ENCODE data around the gene MINAR1.
A peak's percentile ranks its signal among the peaks of the same experiment; 100 is the strongest.

The MINAR1 gene

DNA sequence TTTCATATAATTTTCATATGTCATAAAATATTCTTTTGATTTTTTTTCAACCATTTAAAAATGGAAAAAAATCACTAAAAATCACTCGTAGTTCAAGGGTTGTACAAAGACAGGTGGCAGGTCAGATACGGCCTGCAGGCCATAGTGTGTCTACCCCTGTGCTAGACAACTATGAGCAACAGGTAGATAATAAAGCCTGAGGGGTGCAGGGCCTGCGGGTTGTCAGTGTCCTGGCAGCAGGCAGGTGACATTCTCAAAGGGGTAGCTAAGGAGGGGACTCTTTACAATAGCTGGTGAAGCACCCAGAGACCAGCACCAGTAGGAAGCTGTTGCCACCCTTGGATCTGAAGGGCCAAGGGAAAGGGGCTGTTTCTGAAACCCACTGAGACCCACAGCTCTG, 34.4 kb downstream of the MINAR1 start:
- no peak overlapping the region for H3K4me3 Mint-ChIP-seq
- H3K4me1 Mint-ChIP-seq (ENCODE audit: low read depth), result no peaks in the 10 kb centered on the region
- H3K27ac Mint-ChIP-seq, result no peak overlapping the region
- H3K27me3 Mint-ChIP-seq (ENCODE audit: low read depth), result no peaks in the 10 kb centered on the region
- H3K9me3 Mint-ChIP-seq, result no peaks in the 10 kb centered on the region
- no peaks in the 10 kb centered on the region for H3K36me3 Mint-ChIP-seq (ENCODE audit: low read depth)

DNA sequence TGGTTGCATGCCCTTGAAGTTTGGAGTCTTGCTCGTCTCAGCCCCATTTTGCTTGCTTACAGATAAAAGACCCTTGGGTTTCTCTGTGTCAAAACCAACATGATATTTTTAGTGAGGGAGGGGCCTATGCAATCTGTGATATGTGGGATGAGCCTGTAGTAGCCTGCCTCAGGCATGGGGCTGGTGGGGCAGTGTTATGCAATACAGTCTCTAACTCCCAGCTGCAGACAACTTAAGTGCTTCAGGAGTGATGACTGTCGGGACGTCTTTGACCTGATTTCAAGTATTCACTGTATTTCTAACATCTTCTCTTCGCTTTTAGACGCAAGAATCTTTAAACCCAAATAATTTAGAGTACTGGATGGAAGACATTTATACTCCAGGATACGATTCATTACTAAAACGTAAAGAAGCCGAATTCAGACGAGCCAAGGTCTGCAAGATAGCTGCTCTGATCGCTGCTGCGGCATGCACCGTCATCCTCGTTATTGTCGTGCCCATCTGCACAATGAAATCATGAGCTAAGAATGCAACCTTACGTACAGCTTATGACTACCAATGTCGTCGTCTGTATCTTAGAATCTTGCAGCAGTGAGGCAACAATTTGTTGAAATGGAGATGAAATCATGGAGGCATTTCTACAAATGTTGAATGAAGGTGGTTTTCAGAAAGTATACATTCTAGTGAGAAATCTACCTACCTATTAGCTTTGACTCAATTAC, 35.9 kb downstream of the MINAR1 start:
- Mint-ChIP-seq H3K4me1 (ENCODE audit: low read depth) (no peaks in the 10 kb centered on the region), H3K27ac (no peak overlapping the region), H3K27me3 (ENCODE audit: low read depth) (no peaks in the 10 kb centered on the region), H3K36me3 (ENCODE audit: low read depth) (no peaks in the 10 kb centered on the region), H3K9me3 (no peaks in the 10 kb centered on the region), H3K4me3 (no peak overlapping the region)

DNA sequence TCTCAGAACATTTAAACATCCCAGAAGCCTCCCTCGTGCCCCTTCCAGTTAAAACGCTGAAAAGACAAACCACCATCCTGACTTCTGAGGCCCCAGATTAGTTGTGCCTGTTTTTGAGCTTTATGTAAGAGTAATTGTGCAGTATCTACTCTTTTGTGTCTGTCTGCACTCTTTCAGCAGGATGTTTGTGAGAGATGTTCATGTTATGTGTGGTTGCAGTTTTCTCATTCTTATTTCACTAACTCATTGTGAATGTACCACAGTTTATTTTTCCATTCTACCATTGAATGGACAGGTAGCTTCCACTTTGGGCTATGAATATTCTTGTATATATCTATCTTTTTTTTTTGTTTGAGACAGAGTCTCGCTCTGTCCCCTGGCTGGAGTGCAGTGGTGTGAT, 40.3 kb downstream of the MINAR1 start:
- Mint-ChIP-seq H3K36me3 (ENCODE audit: low read depth) (no peaks in the 10 kb centered on the region), H3K27me3 (ENCODE audit: low read depth) (no peaks in the 10 kb centered on the region), H3K4me1 (ENCODE audit: low read depth) (peaks cover 5% of the 10 kb centered on the region), H3K27ac (no peak overlapping the region), H3K4me3 (no peak overlapping the region), H3K9me3 (no peaks in the 10 kb centered on the region)

DNA sequence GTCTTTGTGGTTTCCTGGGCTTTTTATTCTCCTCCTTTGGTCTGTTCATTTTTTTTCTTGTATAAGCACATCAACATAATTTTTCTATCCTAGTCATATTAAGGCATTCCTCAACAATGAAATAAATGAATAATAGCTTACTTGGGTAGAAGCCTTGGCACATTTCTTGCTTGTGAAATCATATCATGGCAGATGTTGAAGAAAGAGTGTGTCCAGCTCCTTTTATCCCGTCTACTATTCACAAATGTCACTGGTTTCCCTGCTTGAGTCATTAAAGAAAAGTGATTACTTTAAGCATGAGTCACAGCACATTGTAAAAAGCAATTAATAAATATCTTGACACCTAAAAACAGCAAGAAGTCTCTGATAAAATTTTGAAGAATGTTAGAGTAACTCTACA, 42.1 kb downstream of the MINAR1 start:
- H3K27ac Mint-ChIP-seq, result no peak overlapping the region
- no peaks in the 10 kb centered on the region for H3K9me3 Mint-ChIP-seq
- H3K4me3 Mint-ChIP-seq, result no peak overlapping the region
- no peaks in the 10 kb centered on the region for H3K36me3 Mint-ChIP-seq (ENCODE audit: low read depth)
- peaks cover 5% of the 10 kb centered on the region for H3K4me1 Mint-ChIP-seq (ENCODE audit: low read depth)
- H3K27me3 Mint-ChIP-seq (ENCODE audit: low read depth), result no peaks in the 10 kb centered on the region

DNA sequence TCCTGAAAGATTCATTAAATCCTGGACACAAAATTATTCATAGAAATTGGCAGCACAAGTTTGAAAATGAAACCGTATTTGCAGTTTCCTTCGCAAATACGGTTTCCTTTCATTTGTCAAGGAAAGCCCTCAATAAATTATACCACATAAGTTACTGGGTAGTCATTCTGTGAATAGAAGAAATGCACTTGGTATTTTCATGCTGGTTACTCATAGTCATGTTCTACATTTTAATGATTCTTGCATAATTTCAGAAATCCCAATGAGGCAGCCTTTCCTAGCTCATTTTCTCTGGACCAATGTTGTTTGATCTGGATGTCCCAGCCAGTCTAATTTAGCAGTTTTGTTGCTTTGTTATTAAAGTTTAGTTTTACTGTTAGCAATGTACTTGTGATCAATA, 43.2 kb downstream of the MINAR1 start:
- Mint-ChIP-seq H3K9me3 (no peaks in the 10 kb centered on the region), H3K27me3 (ENCODE audit: low read depth) (no peaks in the 10 kb centered on the region), H3K4me3 (peak overlapping the region; percentile 47), H3K36me3 (ENCODE audit: low read depth) (no peaks in the 10 kb centered on the region), H3K27ac (no peak overlapping the region), H3K4me1 (ENCODE audit: low read depth) (peaks cover 5% of the 10 kb centered on the region)

DNA sequence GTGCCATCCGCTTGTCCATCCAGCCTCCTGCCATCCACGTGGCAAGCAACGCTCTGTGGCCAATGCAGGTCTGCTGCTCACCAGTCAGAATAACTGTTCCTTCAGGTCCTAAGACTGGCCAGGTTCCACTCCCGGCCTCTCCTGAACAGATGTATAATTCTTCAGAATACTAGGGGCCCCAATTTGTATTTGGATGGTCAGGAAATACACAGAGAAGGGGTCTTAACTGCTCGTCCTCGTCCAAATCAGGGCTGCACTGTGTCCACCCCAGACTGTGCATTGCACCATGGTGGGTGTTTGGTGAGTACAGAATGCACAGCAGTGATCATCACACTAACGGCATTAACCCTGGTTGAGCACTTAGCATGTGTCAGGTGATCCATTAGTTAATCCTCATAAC, 46.0 kb downstream of the MINAR1 start:
- Mint-ChIP-seq H3K27ac (no peak overlapping the region), H3K4me3 (no peak overlapping the region), H3K27me3 (ENCODE audit: low read depth) (peaks cover 4% of the 10 kb centered on the region), H3K36me3 (ENCODE audit: low read depth) (no peaks in the 10 kb centered on the region), H3K4me1 (ENCODE audit: low read depth) (peaks cover 5% of the 10 kb centered on the region), H3K9me3 (no peaks in the 10 kb centered on the region)

DNA sequence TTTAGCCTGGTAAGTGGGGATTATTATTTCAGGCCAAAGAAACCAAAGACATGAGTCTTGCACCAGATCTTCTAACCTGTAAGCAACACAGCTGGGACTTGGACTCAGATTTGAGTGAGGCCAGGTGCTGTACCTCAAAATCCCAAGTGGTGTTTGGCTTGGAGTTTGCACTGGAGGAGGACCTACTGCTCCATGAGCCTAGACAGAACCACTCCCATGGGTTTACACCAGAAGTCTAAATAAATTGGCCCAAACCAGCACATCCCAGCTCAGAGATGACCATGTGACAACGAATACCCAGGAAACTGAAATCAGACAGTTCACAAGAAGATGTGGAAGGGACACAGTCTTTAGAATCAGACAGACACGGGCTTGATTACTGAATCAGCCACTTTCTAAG, 47.5 kb downstream of the MINAR1 start:
- no peak overlapping the region for H3K4me3 Mint-ChIP-seq
- H3K27ac Mint-ChIP-seq, result no peak overlapping the region
- no peaks in the 10 kb centered on the region for H3K36me3 Mint-ChIP-seq (ENCODE audit: low read depth)
- peaks cover 4% of the 10 kb centered on the region for H3K27me3 Mint-ChIP-seq (ENCODE audit: low read depth)
- H3K4me1 Mint-ChIP-seq (ENCODE audit: low read depth), result peaks cover 5% of the 10 kb centered on the region
- H3K9me3 Mint-ChIP-seq, result no peaks in the 10 kb centered on the region

DNA sequence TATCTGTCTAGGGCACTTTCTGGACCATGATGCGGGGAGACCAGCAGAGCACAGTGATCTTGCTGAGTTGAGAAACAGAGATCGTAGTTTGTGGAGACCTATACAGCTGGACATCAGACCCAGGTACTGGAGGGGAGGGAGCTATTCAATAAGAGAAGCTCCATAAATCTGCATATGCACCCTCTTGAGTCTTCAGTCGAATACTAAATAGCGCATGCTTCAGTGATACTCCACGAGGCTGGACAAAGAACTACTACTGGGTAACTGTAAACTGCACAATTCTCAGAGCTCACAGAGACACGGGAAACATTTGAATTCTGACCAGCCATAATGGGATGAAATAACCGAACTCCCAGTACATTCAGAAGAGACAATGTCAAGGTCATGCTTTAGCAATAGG, 49.7 kb downstream of the MINAR1 start:
- Mint-ChIP-seq H3K4me3 (no peak overlapping the region), H3K9me3 (no peaks in the 10 kb centered on the region), H3K4me1 (ENCODE audit: low read depth) (no peaks in the 10 kb centered on the region), H3K27ac (no peak overlapping the region), H3K36me3 (ENCODE audit: low read depth) (no peaks in the 10 kb centered on the region), H3K27me3 (ENCODE audit: low read depth) (peaks cover 4% of the 10 kb centered on the region)
